C4-2B (cell line): Measurements from ENCODE around the gene IL12RB2.

Experiments used
- H3K27ac ChIP-seq: fragments of 450-650 bp; 2 replicates; pipeline ENCODE4 v1.5.1; 2017
- ZFX ChIP-seq: fragments of 450-650 bp; IDR thresholded peaks from 2 replicates; pipeline ENCODE4 v1.6.1; 2017
- TF ChIP-seq, protein P1 (sequence below): fragments of 450-650 bp; conservative IDR thresholded peaks from 2 replicates; pipeline ENCODE4 v1.5.1; 2017; ENCODE audit warnings: mild to moderate bottlenecking

IL12RB2 gene

DNA sequence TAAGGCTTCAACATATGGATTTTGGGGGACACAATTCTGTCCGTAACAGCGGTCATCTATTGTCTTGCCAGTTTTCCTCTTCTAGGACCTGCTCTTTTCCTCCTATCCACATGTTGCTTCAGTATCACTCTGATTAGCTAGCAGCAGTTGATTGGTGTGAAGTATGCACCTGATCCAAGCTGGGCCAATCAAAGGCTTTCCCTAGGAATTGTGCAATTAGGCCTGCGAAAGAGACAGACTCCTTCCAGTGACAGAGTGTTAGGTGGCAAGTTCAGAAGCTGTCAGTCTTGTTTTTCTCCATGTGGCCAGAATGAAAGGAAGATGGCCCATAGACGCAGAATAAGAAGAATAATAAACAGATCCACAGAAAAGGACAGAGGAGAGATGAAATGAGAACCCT is 34.1 kb upstream of the IL12RB2 start:
- no peak for TF ChIP-seq ZFX
- TF ChIP-seq, protein P1, sequence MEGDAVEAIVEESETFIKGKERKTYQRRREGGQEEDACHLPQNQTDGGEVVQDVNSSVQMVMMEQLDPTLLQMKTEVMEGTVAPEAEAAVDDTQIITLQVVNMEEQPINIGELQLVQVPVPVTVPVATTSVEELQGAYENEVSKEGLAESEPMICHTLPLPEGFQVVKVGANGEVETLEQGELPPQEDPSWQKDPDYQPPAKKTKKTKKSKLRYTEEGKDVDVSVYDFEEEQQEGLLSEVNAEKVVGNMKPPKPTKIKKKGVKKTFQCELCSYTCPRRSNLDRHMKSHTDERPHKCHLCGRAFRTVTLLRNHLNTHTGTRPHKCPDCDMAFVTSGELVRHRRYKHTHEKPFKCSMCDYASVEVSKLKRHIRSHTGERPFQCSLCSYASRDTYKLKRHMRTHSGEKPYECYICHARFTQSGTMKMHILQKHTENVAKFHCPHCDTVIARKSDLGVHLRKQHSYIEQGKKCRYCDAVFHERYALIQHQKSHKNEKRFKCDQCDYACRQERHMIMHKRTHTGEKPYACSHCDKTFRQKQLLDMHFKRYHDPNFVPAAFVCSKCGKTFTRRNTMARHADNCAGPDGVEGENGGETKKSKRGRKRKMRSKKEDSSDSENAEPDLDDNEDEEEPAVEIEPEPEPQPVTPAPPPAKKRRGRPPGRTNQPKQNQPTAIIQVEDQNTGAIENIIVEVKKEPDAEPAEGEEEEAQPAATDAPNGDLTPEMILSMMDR = no peak
- H3K27ac ChIP-seq = no peak overlapping the region

DNA sequence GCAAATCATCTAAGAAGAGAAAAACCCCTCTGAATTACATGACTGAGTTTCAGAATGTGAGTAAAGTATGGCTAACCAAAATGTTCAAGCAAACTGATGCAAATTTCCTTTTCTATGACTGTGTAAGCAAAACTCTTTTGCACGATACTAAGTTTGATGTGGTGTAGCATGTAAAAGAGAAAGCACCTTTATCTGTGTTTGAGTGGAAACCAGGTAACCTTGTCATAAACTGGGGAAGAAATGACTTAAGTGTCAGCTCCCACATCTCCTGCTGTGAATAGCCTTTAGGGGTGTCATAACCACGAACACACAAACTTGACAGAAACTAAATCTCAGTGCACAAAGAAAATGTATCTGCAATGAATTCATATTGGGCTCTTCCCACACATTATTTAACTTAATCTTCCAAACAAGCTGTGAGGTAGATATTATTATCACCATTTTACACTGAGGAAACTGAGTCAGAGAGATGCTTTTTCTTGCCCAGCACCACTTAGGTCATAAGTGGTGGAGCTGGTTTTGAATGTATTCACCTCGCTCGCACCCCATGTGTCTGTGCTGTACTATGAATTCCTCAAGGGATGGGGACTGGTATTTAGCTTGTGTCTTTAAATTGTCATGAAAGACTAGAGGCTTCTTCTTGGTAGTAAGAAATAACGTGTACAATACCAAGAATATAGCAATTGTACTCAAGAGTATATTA is 32.9 kb upstream of the IL12RB2 start:
- H3K27ac ChIP-seq = no peak overlapping the region
- TF ChIP-seq, protein P1 = no peak
- no peak for TF ChIP-seq ZFX

DNA sequence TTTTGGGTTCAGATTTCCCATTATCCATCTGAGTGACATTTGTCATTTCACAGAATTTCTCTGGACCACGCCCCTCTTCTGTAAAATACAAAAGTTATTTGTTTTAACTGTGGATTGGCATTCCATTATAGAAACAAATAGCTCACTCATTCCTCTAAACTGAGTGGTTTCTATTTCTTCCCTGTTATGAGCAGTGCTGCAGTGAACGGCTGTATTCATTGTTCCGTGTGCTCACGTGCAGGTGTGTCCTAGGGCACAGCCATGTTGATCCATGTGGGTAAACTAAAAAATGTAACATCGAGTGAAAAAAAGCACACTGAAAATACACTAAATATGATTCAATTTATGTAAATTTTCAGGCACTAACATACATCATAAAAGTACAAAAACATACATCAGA is 27.0 kb upstream of the IL12RB2 start:
- no peak overlapping the region for H3K27ac ChIP-seq
- TF ChIP-seq ZFX = no peak
- TF ChIP-seq, protein P1 = no peak

DNA sequence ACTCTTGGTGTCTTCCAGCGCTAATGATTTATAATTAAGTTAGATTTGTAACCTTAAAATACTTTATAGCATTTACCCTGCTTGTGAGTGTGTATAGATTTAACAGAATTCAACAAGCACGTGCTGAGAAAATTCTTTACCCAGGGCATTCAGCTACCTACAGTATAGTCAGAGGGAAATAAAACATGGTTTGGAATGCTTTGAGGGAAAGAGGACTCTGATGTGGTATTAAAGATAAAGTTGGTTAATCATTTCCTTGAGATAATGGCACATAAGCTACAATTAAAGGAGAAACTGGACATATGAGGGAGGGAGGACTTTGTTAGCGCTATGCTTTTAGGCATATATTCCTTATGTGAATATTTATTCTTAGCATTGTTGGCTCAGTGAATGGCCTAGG is 26.4 kb upstream of the IL12RB2 start:
- no peak for TF ChIP-seq ZFX
- TF ChIP-seq, protein P1 = no peak
- no peak overlapping the region for H3K27ac ChIP-seq

DNA sequence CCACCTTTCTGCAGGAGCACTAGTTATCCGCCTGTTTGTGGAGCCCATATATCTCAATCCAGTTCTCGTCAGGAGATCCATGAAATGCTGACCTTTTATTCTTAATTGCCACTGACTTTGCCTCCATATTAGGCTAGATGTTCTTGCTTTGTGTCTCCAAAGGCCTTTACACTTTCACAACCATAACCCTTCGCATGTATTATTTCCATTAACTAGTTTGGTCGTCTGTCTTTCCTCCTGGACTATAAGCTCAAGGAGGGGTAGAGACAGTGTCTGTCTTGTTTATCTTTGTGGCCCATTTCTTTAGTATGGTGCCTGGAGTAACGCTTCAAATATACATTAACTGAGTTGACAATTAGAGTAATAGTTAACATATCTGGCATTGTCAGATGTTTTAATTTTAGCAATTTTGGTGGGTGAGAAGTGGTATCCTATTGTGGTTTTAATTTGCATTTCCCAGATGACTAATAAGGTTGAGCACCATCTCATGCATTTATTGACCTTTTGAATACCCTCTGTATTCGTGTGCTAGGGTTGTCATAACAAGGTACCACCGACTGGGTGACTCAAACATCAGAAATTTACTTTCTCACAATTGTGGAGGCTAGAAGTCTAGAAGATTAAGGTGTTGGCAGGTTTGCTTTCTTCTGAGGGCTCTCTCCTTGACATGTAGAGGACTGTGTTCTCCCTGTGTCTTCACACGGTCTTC is 21.7 kb upstream of the IL12RB2 start:
- TF ChIP-seq, protein P1 = no peak
- no peak for TF ChIP-seq ZFX
- no peak overlapping the region for H3K27ac ChIP-seq

DNA sequence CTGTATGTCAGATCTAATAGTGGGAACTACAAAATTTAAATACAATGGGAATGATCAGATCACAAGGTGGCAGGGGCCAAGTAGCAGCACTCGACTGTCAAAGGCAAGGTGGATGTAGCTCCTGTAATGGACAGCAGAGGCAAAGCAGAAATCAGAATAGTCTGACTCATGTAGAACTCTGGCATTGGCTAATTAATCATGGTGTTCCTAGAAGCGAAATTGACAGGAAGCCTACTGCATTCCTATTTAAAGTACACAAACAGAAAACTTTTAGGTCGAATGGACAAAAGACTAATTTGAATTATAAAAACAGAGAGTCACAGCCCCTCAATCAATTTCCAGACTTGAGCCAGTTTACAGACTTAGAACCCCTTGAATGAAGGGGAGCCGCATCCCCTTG is 17.4 kb upstream of the IL12RB2 start:
- H3K27ac ChIP-seq = no peak overlapping the region
- TF ChIP-seq, protein P1 = no peak
- no peak for TF ChIP-seq ZFX

DNA sequence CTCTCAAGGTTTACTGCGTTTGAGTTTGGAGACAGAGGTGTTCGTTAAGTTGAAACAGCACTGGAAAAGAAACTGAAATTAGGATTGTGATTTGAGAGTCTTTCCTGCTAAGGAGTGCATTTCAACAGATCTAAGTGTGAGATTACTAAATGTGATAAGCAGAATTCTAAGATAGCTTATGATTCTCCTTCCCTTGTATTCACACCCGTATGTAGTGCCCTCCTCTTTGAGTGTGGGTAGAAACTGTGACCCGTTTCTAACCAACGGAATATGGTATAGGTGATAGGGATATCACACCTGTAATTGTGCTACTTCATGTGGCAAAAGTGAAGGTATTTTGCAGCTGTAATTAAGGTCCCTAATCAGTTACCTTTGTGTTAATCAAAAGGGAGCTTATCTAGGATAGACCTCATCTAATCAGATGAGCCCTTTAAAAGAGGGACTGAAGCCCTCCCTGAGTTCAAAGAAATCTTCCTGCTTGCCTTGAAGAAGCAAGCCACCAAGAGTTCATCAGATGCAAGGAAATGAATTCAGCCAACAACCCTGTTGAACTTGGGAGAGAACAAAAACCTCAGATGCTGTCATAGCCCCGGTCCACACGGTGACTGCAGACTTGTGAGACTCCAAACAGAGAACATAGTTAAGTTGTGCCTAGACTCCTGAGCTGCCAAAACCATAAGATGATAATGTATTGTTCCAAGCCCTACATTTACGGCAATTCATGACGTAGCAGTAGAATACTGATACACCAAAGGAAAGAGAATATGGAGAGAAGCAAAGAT is 12.6 kb upstream of the IL12RB2 start:
- H3K27ac ChIP-seq = no peak overlapping the region
- no peak for TF ChIP-seq ZFX
